WTC11 (cell line): ENCODE measurements around the gene POP4.

Experiments
- CREB1 ChIP-seq: sonication (generic); formaldehyde crosslinking; IDR thresholded peaks from 2 replicates; pipeline ENCODE4 v1.8.0; 2023; ENCODE audit warnings: mild to moderate bottlenecking, missing genetic modification reagents
- CTCF ChIP-seq: fragments of 200-600 bp; IDR thresholded peaks from 2 replicates; pipeline ENCODE4 v1.8.0; 2022; ENCODE audit warnings: antibody characterized with exemption
- ZNF396 ChIP-seq: fragments of 250-450 bp; sonication (Bioruptor Pico); IDR thresholded peaks from 2 replicates; pipeline ENCODE4 v1.8.0; 2021; ENCODE audit warnings: mild to moderate bottlenecking, moderate library complexity, borderline replicate concordance
- TF ChIP-seq, protein P1 (sequence below): sonication (generic); formaldehyde crosslinking; IDR thresholded peaks from 2 replicates; pipeline ENCODE4 v1.8.1; 2023; ENCODE audit warnings: mild to moderate bottlenecking, missing genetic modification reagents, moderate library complexity

DNA sequence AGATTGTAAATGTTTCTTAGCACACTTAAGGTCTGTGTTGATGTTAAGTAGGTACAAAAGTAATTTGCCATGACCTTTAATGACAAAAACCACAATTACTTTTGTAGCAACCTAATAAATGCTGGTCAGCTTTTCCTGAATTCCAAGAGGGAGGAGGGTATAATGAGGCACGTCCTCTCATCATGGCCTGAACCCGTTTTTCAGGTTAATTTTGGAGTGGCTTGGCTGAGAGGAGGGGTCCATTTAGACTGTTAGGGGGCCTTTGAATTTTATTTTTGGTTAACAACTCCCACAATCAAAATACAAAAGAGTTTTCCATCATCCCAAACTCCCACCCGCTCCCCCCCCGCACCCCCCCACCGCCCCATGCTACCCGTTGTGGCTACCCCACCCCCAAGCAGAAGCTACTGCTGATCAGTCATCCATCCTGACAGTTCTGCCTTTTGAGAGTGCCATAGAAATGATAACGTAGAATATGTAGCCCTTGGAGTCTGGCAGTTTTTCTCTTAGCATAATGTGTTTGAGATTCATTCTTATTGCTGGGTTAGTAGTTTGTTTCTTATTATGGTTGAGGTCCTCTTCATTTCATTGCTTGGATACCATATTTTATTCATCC, 44.8 kb downstream of the POP4 start:
- TF ChIP-seq, protein P1, sequence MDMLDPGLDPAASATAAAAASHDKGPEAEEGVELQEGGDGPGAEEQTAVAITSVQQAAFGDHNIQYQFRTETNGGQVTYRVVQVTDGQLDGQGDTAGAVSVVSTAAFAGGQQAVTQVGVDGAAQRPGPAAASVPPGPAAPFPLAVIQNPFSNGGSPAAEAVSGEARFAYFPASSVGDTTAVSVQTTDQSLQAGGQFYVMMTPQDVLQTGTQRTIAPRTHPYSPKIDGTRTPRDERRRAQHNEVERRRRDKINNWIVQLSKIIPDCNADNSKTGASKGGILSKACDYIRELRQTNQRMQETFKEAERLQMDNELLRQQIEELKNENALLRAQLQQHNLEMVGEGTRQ (CRISPR knock-in tag) = no peak
- TF ChIP-seq CTCF (no peak), CREB1 (CRISPR knock-in tag) (no peak), ZNF396 (CRISPR knock-in tag) (no peak)
